ENCODE data around the gene HORMAD2. TPM values are rescaled to one million over a fixed set of nuclear protein-coding genes. Genes with fewer than 3 reads are reported as not detected.

Gene HORMAD2
- total RNA-seq: under 1 TPM in 1 of 2 experiments, not detected in 1; 0.09 TPM

GRCh38 chr22:30079952-30080533 is at the start of gene HORMAD2:
Gene HORMAD2 (plus strand): TSS chr22:30080464. CDS start chr22:30093953, 13,489 bp downstream.
- CTCF ChIA-PET: interaction anchor here (2.0 kb wide), 1 partner anchor 8 kb away, joined by 13 read pairs; no protein-coding TSS in a partner anchor
- Mint-ChIP-seq H3K36me3 (no peaks in the 10 kb centered on the region), H3K27me3 (peaks cover 20% of the 10 kb centered on the region), H3K9me3 (ENCODE audit: low read depth) (peaks cover 2% of the 10 kb centered on the region), H3K27ac (no peak within 1 kb of the TSS), H3K4me3 (no peak within 1 kb of the TSS), H3K4me1 (peaks cover 10% of the 10 kb centered on the region)
- DNase-seq (no peak), ATAC-seq (no peak)

- no peak overlapping the region for H3K27ac Mint-ChIP-seq
- ATAC-seq: no peak
- no peaks in the 10 kb centered on the region for H3K36me3 Mint-ChIP-seq
- DNase-seq: no peak
- no peak overlapping the region for H3K4me3 Mint-ChIP-seq
- H3K9me3 Mint-ChIP-seq (ENCODE audit: low read depth): no peaks in the 10 kb centered on the region
- no peaks in the 10 kb centered on the region for H3K27me3 Mint-ChIP-seq
- CTCF ChIA-PET: interaction anchor here (3.0 kb wide), 1 partner anchor 26 kb away, joined by 7 read pairs; no protein-coding TSS in a partner anchor
- peaks cover 6% of the 10 kb centered on the region for H3K4me1 Mint-ChIP-seq
These were observed 48.9 kb upstream of the HORMAD2 start for GRCh38 chr22:30031328-30031727.

- H3K27me3 Mint-ChIP-seq: no peaks in the 10 kb centered on the region
These were observed 48.4 kb upstream of the HORMAD2 start for GRCh38 chr22:30031764-30032455.

GRCh38 chr22:30033137-30033536 is 47.1 kb upstream of the HORMAD2 start:
- no peaks in the 10 kb centered on the region for H3K4me1 Mint-ChIP-seq
- H3K4me3 Mint-ChIP-seq: no peak overlapping the region
- H3K27ac Mint-ChIP-seq: no peak overlapping the region
- CTCF ChIA-PET: interaction anchor here (1.1 kb wide), 1 partner anchor 254 kb away, joined by 3 read pairs; no protein-coding TSS in a partner anchor
- no peak for ATAC-seq
- H3K9me3 Mint-ChIP-seq (ENCODE audit: low read depth): no peaks in the 10 kb centered on the region
- DNase-seq: no peak
- no peaks in the 10 kb centered on the region for H3K27me3 Mint-ChIP-seq
- H3K36me3 Mint-ChIP-seq: no peaks in the 10 kb centered on the region

More at GRCh38 chr22:30031764-30032455, 48.4 kb upstream of the HORMAD2 start:
- Mint-ChIP-seq H3K9me3 (ENCODE audit: low read depth) (no peaks in the 10 kb centered on the region), H3K4me1 (peaks cover 4% of the 10 kb centered on the region), H3K4me3 (no peak overlapping the region), H3K36me3 (no peaks in the 10 kb centered on the region), H3K27ac (no peak overlapping the region)
- CTCF ChIA-PET: no interaction called here
- ATAC-seq: no peak
- no peak for DNase-seq

- H3K4me1 Mint-ChIP-seq: no peaks in the 10 kb centered on the region
- ATAC-seq: no peak
- H3K27me3 Mint-ChIP-seq: no peaks in the 10 kb centered on the region
- no peak overlapping the region for H3K27ac Mint-ChIP-seq
- no peak for DNase-seq
- H3K36me3 Mint-ChIP-seq: no peaks in the 10 kb centered on the region
- CTCF ChIA-PET: interaction anchor here (1.1 kb wide), 1 partner anchor 254 kb away, joined by 3 read pairs; no protein-coding TSS in a partner anchor
- H3K4me3 Mint-ChIP-seq: no peak overlapping the region
- no peaks in the 10 kb centered on the region for H3K9me3 Mint-ChIP-seq (ENCODE audit: low read depth)
These were observed 46.4 kb upstream of the HORMAD2 start for GRCh38 chr22:30033901-30034300.

GRCh38 chr22:30036656-30037055 is 43.6 kb upstream of the HORMAD2 start:
- no peak for ATAC-seq
- Mint-ChIP-seq H3K36me3 (no peaks in the 10 kb centered on the region), H3K27ac (no peak overlapping the region), H3K4me1 (no peaks in the 10 kb centered on the region), H3K9me3 (ENCODE audit: low read depth) (no peaks in the 10 kb centered on the region), H3K27me3 (no peaks in the 10 kb centered on the region), H3K4me3 (no peak overlapping the region)
- CTCF ChIA-PET: no interaction called here
- DNase-seq: no peak

- Mint-ChIP-seq H3K36me3 (no peaks in the 10 kb centered on the region), H3K4me3 (no peak overlapping the region), H3K4me1 (no peaks in the 10 kb centered on the region), H3K9me3 (ENCODE audit: low read depth) (no peaks in the 10 kb centered on the region), H3K27me3 (peaks cover 3% of the 10 kb centered on the region), H3K27ac (no peak overlapping the region)
- CTCF ChIA-PET: no interaction called here
- no peak for DNase-seq
- ATAC-seq: no peak
These were observed 42.0 kb upstream of the HORMAD2 start for GRCh38 chr22:30038219-30038618.

GRCh38 chr22:30040499-30041260 is 39.6 kb upstream of the HORMAD2 start:
- ATAC-seq: no peak
- no peaks in the 10 kb centered on the region for H3K36me3 Mint-ChIP-seq
- H3K9me3 Mint-ChIP-seq (ENCODE audit: low read depth): no peaks in the 10 kb centered on the region
- H3K4me1 Mint-ChIP-seq: no peaks in the 10 kb centered on the region
- CTCF ChIA-PET: interaction anchor here (1.9 kb wide), 1 partner anchor 23 kb away, joined by 3 read pairs; no protein-coding TSS in a partner anchor
- H3K27me3 Mint-ChIP-seq: peaks cover 8% of the 10 kb centered on the region
- H3K4me3 Mint-ChIP-seq: no peak overlapping the region
- no peak for DNase-seq
- H3K27ac Mint-ChIP-seq: no peak overlapping the region

GRCh38 chr22:30041475-30041874 is 38.8 kb upstream of the HORMAD2 start:
- no peaks in the 10 kb centered on the region for H3K9me3 Mint-ChIP-seq (ENCODE audit: low read depth)
- CTCF ChIA-PET: no interaction called here
- peaks cover 8% of the 10 kb centered on the region for H3K27me3 Mint-ChIP-seq

GRCh38 chr22:30041881-30042280 is 38.4 kb upstream of the HORMAD2 start:
- Mint-ChIP-seq H3K4me3 (no peak overlapping the region), H3K9me3 (ENCODE audit: low read depth) (no peaks in the 10 kb centered on the region), H3K27me3 (peaks cover 8% of the 10 kb centered on the region), H3K36me3 (no peaks in the 10 kb centered on the region), H3K4me1 (peaks cover 2% of the 10 kb centered on the region), H3K27ac (no peak overlapping the region)
- no peak for ATAC-seq
- CTCF ChIA-PET: no interaction called here
- no peak for DNase-seq

More at GRCh38 chr22:30041475-30041874, 38.8 kb upstream of the HORMAD2 start:
- no peaks in the 10 kb centered on the region for H3K36me3 Mint-ChIP-seq
- no peak for ATAC-seq
- no peak for DNase-seq
- H3K4me1 Mint-ChIP-seq: no peaks in the 10 kb centered on the region
- H3K4me3 Mint-ChIP-seq: no peak overlapping the region
- no peak overlapping the region for H3K27ac Mint-ChIP-seq

GRCh38 chr22:30043161-30043560 is 37.1 kb upstream of the HORMAD2 start:
- Mint-ChIP-seq H3K4me1 (peaks cover 11% of the 10 kb centered on the region), H3K36me3 (no peaks in the 10 kb centered on the region), H3K4me3 (no peak overlapping the region), H3K9me3 (ENCODE audit: low read depth) (no peaks in the 10 kb centered on the region), H3K27me3 (peaks cover 8% of the 10 kb centered on the region), H3K27ac (no peak overlapping the region)
- no peak for ATAC-seq
- no peak for DNase-seq
- CTCF ChIA-PET: no interaction called here

- CTCF ChIA-PET: no interaction called here
- H3K9me3 Mint-ChIP-seq (ENCODE audit: low read depth): no peaks in the 10 kb centered on the region
- ATAC-seq: no peak
These were observed 35.9 kb upstream of the HORMAD2 start for GRCh38 chr22:30044369-30044768.

GRCh38 chr22:30044881-30045493 is 35.3 kb upstream of the HORMAD2 start:
- Mint-ChIP-seq H3K27me3 (peaks cover 8% of the 10 kb centered on the region), H3K36me3 (no peaks in the 10 kb centered on the region), H3K4me3 (no peak overlapping the region), H3K27ac (no peak overlapping the region), H3K4me1 (peaks cover 11% of the 10 kb centered on the region), H3K9me3 (ENCODE audit: low read depth) (no peaks in the 10 kb centered on the region)
- DNase-seq: no peak
- ATAC-seq: no peak
- CTCF ChIA-PET: no interaction called here

More at GRCh38 chr22:30044369-30044768, 35.9 kb upstream of the HORMAD2 start:
- Mint-ChIP-seq H3K4me1 (peaks cover 11% of the 10 kb centered on the region), H3K4me3 (no peak overlapping the region), H3K27me3 (peaks cover 8% of the 10 kb centered on the region), H3K27ac (no peak overlapping the region), H3K36me3 (no peaks in the 10 kb centered on the region)
- no peak for DNase-seq

Measured in activated CD8-positive, alpha-beta memory T cell treated with anti-CD3 and anti-CD28 coated beads, Interleukin-2, amount 10 ng/mL, durations not matched to agents 7 days and 5 days (primary cell).